Stimulated activated CD4-positive, alpha-beta T cell treated with anti-CD3 and anti-CD28 coated beads, Interleukin-4, amount 100 ng/mL, for 24 hours (primary cell): ENCODE data around the gene HEMK1.
A peak's percentile ranks its signal among the peaks of the same experiment; 100 is the strongest.

Source experiments
- DNase-seq: peaks from one replicate; pipeline ENCODE4 v3.0.0-alpha.2; 2020

The HEMK1 gene

GRCh38 chr3:50549226-50549625 lies 20.1 kb upstream of the HEMK1 start:
- DNase-seq, result no peak

GRCh38 chr3:50550079-50550736 lies 19.1 kb upstream of the HEMK1 start:
- DNase-seq, result peak; percentile 71

- no peak for DNase-seq
Observed at GRCh38 chr3:50551054-50551659, 18.2 kb upstream of the HEMK1 start.

- DNase-seq, result no peak
Observed at GRCh38 chr3:50551681-50552435, 17.5 kb upstream of the HEMK1 start.

- no peak for DNase-seq
Observed at GRCh38 chr3:50552598-50552997, 16.7 kb upstream of the HEMK1 start.

GRCh38 chr3:50554553-50554952 lies 14.8 kb upstream of the HEMK1 start:
- no peak for DNase-seq

- no peak for DNase-seq
Observed at GRCh38 chr3:50557106-50557505, 12.2 kb upstream of the HEMK1 start.

GRCh38 chr3:50557915-50558314 lies 11.4 kb upstream of the HEMK1 start:
- no peak for DNase-seq

GRCh38 chr3:50559702-50560101 lies 9.6 kb upstream of the HEMK1 start:
- no peak for DNase-seq

GRCh38 chr3:50562861-50563260 lies 6.5 kb upstream of the HEMK1 start:
- DNase-seq, result no peak

GRCh38 chr3:50563867-50564266 lies 5.5 kb upstream of the HEMK1 start:
- DNase-seq, result no peak

GRCh38 chr3:50564321-50564720 lies 5.0 kb upstream of the HEMK1 start:
- no peak for DNase-seq

- DNase-seq, result no peak
Observed at GRCh38 chr3:50567011-50567385, 2.3 kb upstream of the HEMK1 start.

- DNase-seq, result peak; percentile 95
Observed at GRCh38 chr3:50567386-50568167, 1.7 kb upstream of the HEMK1 start, which contains the start of gene C3orf18. TSS of gene C3orf18 (minus strand) at chr3:50567747. CDS start at chr3:50565699, 2,048 bp downstream.

GRCh38 chr3:50570508-50571279 lies 1.4 kb downstream of the HEMK1 start:
- DNase-seq, result no peak

GRCh38 chr3:50571486-50571885 lies 2.2 kb downstream of the HEMK1 start:
- no peak for DNase-seq

GRCh38 chr3:50572158-50572557 lies 2.8 kb downstream of the HEMK1 start:
- DNase-seq, result peak; percentile 86

- peak; percentile 46 for DNase-seq
Observed at GRCh38 chr3:50572801-50573371, 3.6 kb downstream of the HEMK1 start.

- peak; percentile 75 for DNase-seq
Observed at GRCh38 chr3:50573566-50574443, 4.5 kb downstream of the HEMK1 start.

GRCh38 chr3:50574444-50574831 lies 5.1 kb downstream of the HEMK1 start:
- DNase-seq, result no peak

GRCh38 chr3:50575372-50575771 lies 6.0 kb downstream of the HEMK1 start:
- DNase-seq, result no peak
